ENCODE data around the gene BTBD2.

DNA sequence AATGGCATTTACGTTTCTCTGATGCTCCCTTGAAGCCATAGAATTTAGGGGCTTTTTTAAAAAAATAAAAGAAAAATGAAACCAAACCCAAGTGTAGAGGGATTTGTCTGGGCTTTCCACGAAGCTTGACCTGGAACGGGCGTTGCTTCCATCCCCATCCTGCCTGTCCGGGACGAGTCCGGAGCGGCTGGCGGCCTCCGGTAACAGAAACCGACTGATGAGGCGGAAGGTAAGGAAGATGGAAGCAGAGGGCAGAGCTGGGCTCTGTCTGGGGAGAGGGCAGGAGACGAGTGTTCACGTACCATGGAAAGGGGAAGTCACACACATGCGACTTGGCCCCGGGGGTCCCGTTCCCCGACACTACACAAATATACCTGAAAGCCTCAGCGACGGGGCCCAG is 34.3 kb downstream of the BTBD2 start:
- TF ChIP-seq, protein P1, sequence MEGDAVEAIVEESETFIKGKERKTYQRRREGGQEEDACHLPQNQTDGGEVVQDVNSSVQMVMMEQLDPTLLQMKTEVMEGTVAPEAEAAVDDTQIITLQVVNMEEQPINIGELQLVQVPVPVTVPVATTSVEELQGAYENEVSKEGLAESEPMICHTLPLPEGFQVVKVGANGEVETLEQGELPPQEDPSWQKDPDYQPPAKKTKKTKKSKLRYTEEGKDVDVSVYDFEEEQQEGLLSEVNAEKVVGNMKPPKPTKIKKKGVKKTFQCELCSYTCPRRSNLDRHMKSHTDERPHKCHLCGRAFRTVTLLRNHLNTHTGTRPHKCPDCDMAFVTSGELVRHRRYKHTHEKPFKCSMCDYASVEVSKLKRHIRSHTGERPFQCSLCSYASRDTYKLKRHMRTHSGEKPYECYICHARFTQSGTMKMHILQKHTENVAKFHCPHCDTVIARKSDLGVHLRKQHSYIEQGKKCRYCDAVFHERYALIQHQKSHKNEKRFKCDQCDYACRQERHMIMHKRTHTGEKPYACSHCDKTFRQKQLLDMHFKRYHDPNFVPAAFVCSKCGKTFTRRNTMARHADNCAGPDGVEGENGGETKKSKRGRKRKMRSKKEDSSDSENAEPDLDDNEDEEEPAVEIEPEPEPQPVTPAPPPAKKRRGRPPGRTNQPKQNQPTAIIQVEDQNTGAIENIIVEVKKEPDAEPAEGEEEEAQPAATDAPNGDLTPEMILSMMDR (IDR thresholded peaks at IDR 0.05) = no peak
- TF ChIP-seq POLR2A (IDR thresholded peaks at IDR 0.05) (no peak), EP300 (IDR thresholded peaks at IDR 0.05) (no peak)

Data from sigmoid colon (tissue), 4 donors.